Sigmoid colon (tissue), 4 donors: ENCODE data around the gene RIPK3.
A peak's percentile ranks its signal among the peaks of the same experiment; 100 is the strongest.

Experiments
- EP300 ChIP-seq, 4 donors: sonication (generic); formaldehyde crosslinking; IDR thresholded peaks; one replicate each; pipeline ENCODE4 v1.6.1; 2017; ENCODE audit warnings: antibody characterized with exemption in 4 of 4
- POLR2A ChIP-seq, 2 donors: fragments of 450-650 bp; IDR thresholded peaks; one replicate each; pipeline ENCODE4 v1.6.1; 2016; ENCODE audit warnings: antibody characterized with exemption in 2 of 2, mild to moderate bottlenecking in 2 of 2, moderate library complexity in 2 of 2
- POLR2AphosphoS5 ChIP-seq, 4 donors: sonication (generic); formaldehyde crosslinking; IDR thresholded peaks; one replicate each; pipeline ENCODE4 v1.6.1; 2017; ENCODE audit warnings: antibody characterized with exemption in 4 of 4
- TF ChIP-seq, protein P1 (sequence below), 4 experiments: fragments of 450-650 bp in 3 of 4; fragments of 200-600 bp in 1 of 4; IDR thresholded peaks; one replicate each; pipeline ENCODE4 v1.5.1; 2016 to 2019; ENCODE audit warnings: antibody characterized with exemption in 4 of 4, mild to moderate bottlenecking in 3 of 4, moderate library complexity in 2 of 4

DNA sequence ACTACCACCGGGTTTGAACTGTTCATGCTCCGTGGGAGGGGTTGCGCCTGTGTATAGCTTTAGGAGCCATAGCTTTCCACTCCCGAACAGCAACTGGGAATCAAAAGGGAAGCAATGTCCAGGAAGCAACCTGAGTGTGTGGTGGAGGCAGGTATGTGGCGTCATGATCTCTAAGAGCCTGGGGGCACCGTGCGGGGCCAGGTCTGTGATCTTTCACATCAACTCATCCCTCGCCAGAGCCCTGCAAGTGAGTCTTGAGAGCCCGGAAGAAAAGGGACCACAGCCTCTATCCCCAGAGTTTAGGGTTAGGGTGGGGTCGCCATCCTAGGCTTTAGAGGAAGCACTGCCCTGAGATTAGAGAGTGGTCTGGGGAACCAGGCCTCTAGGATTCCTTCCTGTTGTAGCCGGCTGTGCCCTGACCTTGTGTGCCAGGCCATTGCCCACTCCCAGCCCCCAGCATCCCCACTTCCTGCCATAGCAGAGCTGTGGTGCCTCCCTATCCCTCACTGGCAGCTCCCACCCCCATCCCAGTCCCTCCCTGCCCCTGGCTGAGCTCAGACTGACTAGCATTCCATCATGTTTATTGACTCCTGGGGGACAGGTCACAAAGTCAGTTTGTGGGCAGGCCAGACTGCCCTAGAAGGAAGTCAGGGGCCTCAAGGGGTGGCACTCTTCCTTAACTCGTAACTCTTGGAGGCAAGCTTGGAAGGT, 4.2 kb downstream of the RIPK3 start:
- TF ChIP-seq, protein P1, sequence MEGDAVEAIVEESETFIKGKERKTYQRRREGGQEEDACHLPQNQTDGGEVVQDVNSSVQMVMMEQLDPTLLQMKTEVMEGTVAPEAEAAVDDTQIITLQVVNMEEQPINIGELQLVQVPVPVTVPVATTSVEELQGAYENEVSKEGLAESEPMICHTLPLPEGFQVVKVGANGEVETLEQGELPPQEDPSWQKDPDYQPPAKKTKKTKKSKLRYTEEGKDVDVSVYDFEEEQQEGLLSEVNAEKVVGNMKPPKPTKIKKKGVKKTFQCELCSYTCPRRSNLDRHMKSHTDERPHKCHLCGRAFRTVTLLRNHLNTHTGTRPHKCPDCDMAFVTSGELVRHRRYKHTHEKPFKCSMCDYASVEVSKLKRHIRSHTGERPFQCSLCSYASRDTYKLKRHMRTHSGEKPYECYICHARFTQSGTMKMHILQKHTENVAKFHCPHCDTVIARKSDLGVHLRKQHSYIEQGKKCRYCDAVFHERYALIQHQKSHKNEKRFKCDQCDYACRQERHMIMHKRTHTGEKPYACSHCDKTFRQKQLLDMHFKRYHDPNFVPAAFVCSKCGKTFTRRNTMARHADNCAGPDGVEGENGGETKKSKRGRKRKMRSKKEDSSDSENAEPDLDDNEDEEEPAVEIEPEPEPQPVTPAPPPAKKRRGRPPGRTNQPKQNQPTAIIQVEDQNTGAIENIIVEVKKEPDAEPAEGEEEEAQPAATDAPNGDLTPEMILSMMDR (IDR thresholded peaks at IDR 0.05), result no peak
- TF ChIP-seq EP300 (IDR thresholded peaks at IDR 0.05), result no peak
- no peak for TF ChIP-seq POLR2A (IDR thresholded peaks at IDR 0.05)
- TF ChIP-seq POLR2AphosphoS5 (IDR thresholded peaks at IDR 0.05), result peak in 1 of 4 donors; percentile 31
